HS-5 (cell line): ENCODE results near the gene ROBO1.

Experiments
- DNase-seq: peaks from one replicate; pipeline ENCODE4 v3.0.0-alpha.2; 2012; ENCODE audit warnings: low read depth

The ROBO1 gene

GRCh38 chr3:78976200-78976599 is 791.6 kb downstream of the ROBO1 start:
- DNase-seq = no peak

GRCh38 chr3:78974181-78974790 is 793.5 kb downstream of the ROBO1 start:
- DNase-seq = peak; percentile 59

- DNase-seq = no peak
These were observed 795.0 kb downstream of the ROBO1 start for GRCh38 chr3:78972617-78973301.

- no peak for DNase-seq
These were observed 797.1 kb downstream of the ROBO1 start for GRCh38 chr3:78970656-78971055.

- no peak for DNase-seq
These were observed 798.3 kb downstream of the ROBO1 start for GRCh38 chr3:78969483-78969882.

- no peak for DNase-seq
These were observed 800.7 kb downstream of the ROBO1 start for GRCh38 chr3:78967061-78967460.

GRCh38 chr3:78963771-78964170 is 804.0 kb downstream of the ROBO1 start:
- DNase-seq = no peak

GRCh38 chr3:78957456-78957855 is 810.3 kb downstream of the ROBO1 start:
- no peak for DNase-seq

- DNase-seq = no peak
These were observed 816.4 kb downstream of the ROBO1 start for GRCh38 chr3:78951342-78951945.

GRCh38 chr3:78941587-78941986 is 826.2 kb downstream of the ROBO1 start:
- DNase-seq = peak; percentile 59

GRCh38 chr3:78940626-78941025 is 827.2 kb downstream of the ROBO1 start:
- DNase-seq = no peak

DNA sequence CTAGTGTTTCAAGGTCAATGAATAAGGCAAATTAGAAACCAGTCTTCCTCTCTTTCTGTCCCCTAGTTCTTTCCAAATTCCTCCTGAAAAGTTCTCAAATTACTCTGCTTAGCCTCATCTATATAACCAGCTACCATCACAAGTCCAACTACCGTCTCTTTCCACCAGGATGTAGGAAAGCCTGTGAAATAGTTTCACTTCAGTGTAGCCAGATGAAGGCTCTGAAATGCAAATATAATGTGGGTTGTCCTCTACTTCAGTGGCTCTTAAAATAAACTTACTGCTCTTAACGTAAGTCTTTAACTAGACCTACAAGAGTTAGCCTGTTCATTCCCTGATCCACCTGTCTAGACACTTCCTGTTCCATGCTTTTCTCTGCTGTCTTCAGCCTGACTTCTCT is 827.7 kb downstream of the ROBO1 start:
- DNase-seq = no peak

GRCh38 chr3:78937475-78937874 is 830.3 kb downstream of the ROBO1 start:
- no peak for DNase-seq

DNA sequence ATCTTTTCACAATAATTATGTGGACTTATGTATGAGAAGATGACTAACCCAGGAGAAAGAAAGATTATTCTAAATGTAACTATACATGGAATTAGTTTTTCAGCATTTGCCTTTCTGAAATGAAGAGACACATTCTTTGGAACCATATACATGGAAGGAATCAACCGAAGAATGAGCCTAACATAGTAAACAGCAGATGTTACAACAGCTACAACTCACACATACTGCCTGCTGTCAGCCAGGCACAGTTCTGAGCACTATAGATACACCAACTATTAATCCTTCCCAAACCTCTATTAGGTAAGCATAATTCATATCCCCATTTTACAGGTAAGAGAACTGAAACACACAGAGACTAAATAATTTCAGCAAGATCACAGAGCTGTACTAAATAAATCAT is 840.0 kb downstream of the ROBO1 start:
- no peak for DNase-seq

GRCh38 chr3:78926523-78926922 is 841.3 kb downstream of the ROBO1 start:
- DNase-seq = peak; percentile 31

- no peak for DNase-seq
These were observed 843.1 kb downstream of the ROBO1 start for GRCh38 chr3:78924711-78925110.

- peak; percentile 75 for DNase-seq
These were observed 848.6 kb downstream of the ROBO1 start for GRCh38 chr3:78919021-78919755.

GRCh38 chr3:78918361-78919020 is 849.3 kb downstream of the ROBO1 start:
- DNase-seq = no peak

DNA sequence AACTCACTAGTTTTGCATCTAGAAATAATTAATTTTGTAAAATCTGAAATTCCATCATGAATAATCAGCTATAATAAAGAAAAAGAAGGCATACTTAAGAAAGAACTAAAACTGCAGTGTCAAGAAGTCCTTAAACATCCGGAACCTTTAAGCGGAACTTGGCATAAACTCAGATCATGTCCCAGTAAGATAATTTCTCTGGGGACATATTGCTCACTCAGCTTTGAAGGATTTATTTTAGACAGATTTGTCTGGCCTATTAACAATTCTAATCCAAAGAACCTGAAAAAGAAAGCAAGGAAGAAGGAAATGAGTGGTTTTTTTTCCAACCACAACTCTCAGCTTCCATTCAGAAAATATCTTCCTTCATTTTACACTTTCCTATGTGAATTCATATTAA is 850.3 kb downstream of the ROBO1 start:
- no peak for DNase-seq

DNA sequence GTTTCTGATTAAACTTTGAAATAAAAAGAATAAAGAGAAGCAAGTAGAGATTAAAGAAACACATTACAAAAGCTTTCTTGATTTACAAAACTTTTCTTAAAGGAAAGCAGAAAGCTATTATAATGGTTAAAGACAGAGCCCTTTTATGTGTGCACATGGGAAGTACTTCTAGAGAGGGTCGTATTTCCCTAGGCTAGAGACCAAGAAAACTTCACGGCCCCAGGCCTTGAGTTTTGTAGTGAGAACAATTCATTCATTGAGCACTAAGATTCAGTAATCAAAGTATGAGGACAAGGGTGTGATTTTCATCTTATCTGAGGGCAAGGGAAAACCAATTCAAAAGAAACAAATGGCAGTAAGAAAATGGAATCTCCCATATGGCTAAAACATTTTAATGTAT is 854.1 kb downstream of the ROBO1 start:
- DNase-seq = no peak

GRCh38 chr3:78912687-78913086 is 855.1 kb downstream of the ROBO1 start:
- no peak for DNase-seq

GRCh38 chr3:78912259-78912658 is 855.5 kb downstream of the ROBO1 start:
- DNase-seq = no peak
